SKM-1 treated with dmso at 0.1 percent for 144 hours (cell line): ENCODE data around the gene DISC1.

ENCODE experiments used
- DNase-seq: peaks from one replicate; lab custom pipeline; 2025; ENCODE audit not compliant: unreplicated experiment; lab: John Stamatoyannopoulos, UW

The DISC1 gene

DNA sequence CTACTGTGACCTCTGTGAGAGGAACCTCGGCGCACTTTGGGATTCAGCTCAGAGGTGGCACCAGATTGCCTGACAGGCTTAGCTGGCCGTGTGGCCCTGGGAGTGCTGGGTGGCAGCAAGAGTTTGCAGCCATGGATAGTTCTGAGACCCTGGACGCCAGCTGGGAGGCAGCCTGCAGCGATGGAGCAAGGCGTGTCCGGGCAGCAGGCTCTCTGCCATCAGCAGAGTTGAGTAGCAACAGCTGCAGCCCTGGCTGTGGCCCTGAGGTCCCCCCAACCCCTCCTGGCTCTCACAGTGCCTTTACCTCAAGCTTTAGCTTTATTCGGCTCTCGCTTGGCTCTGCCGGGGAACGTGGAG lies 67.5 kb downstream of the DISC1 start:
- DNase-seq: no peak

- no peak for DNase-seq
Measured at GRCh38 chr1:231694465-231695077, 68.0 kb downstream of the DISC1 start.

DNA sequence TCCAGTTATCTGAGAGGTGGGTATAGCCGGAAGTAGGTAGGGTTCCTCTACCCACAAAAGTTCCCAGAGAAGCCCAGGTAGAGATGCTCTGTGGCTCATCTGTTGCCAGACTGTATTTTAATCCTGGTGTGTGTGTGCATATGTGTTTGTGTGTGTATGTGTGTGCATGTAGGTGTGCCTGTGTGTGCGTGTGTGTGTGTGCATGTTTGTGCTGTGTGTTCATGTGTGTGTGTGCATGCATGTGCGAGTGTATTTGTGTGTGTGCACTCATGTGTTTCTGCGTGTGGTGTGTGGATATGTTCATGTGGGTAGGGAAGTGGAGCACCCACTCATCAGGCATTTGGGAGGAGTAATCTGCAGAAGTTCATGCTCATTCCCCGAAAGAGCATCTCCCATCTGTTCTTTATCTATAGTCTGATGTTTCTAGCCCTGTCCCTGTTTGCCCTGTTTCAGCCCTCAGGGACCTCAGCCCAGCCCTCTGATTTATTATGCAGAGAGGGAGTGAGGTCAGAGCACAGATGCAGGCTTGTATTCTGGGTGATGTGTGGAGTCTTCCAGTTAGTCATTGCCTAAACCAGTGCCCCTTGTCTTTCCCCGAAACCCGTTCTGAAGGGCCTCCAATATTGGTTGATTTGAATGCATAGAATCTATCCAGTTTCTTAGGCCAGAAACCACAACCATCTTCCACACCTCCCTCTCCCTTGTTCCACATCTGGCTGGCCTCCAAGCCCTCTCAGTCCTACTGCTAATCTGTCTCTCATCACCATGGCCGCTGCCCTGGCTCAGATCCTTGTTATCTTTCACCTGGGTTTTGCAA lies 69.1 kb downstream of the DISC1 start:
- DNase-seq: no peak

DNA sequence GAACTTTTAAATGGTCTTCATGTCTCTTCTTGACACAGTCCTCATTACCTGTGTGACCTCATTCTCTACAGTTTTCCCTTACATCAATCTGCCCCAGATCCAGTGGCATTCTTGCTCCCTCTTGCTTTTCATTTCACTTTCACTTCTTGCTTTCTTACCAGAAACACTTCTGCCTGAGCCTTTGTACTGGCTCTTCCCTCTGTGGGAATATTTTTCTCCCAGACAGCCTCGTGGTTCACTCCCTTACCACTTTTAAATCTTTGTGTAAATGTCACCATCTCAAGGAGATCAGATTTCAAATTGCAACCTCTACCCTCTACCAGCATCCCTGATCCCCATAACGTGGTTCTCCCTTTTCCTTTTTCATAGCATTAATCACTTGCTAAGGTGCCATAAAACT lies 73.2 kb downstream of the DISC1 start:
- DNase-seq: no peak

DNA sequence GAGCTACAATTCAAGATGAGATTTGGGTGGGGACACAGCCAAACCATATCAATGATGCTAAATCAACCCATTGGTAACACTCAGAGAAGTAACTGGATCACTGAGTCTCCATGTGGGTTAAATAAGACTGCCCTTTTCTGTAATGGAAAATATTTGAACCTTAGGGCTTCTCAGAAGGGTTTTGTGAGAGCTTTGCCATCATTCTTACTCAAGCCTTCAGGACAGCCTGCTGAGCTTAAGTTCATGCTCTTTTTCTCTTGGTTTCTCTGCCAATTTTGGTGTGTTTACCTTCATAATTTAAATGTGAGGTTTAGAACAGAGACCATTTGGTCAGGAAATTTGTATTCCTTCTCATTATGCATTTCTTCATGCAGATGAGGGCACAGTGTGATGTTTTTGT lies 74.7 kb downstream of the DISC1 start:
- no peak for DNase-seq

GRCh38 chr1:231702331-231702730 lies 75.7 kb downstream of the DISC1 start:
- DNase-seq: no peak

GRCh38 chr1:231702804-231703203 lies 76.2 kb downstream of the DISC1 start:
- no peak for DNase-seq

DNA sequence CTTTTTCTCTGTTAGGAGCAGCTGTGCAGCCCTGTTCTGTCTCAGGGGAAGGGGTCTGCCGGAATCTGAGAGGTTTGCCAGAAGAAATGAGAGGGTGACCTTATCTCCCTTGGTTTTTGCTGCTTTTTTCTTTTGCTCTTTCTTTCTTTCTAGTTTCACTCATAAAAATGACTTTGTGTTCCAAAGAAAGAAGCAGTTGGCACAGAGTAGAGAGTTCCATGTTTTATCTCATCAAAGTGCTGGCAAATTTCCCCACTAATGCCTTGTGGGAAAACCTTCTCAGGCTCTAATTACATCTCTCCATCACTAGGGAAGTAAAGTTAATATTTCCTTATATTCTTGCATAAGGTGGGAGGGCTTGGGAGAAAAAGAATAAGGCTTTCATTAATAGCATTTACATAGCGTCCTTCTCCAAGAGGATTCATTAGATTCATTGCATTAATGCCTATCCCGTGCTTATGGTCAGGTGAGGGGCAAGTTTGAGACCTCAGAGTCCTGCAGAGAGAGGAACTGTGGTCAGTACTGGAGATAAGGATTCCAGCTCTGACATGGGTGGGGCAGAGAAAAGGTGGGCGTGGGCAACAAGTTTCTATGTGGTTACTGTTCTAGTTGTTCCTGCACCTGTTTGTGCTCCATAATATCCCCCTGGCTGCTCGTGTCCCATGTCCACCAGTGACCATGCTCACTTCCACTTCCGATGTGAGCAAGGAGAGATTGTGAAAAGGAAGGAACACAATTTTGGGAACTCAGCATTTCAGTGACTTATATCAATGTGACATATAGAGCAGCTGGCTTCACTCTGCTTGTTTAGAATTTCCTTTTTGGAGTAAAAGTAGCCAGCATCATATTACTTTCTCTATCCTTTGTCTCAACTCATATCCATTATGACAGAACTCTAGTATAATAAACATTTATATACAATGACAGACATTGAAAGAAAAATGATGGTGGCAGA lies 79.5 kb downstream of the DISC1 start:
- DNase-seq: no peak

DNA sequence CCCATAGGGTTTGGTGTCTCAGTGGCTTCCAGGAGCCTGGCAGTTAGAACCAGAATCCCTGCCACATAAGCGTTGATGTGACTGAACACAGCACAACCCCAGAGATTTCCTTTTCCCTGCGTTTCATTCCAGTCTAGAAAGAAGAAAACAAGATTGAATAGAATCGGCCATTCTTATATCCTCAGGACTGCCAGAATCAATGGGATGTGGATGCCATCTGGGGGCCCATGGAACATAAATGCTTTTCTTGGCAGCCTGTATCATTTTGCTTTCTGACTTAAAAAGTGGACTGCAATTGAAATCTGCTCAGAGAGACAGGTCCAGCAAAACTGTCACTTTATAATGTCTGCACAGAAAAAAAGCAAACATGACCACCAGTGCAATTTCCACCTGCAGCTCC lies 80.3 kb downstream of the DISC1 start:
- DNase-seq: no peak

- DNase-seq: no peak
Measured at GRCh38 chr1:231707407-231707806, 80.8 kb downstream of the DISC1 start.

DNA sequence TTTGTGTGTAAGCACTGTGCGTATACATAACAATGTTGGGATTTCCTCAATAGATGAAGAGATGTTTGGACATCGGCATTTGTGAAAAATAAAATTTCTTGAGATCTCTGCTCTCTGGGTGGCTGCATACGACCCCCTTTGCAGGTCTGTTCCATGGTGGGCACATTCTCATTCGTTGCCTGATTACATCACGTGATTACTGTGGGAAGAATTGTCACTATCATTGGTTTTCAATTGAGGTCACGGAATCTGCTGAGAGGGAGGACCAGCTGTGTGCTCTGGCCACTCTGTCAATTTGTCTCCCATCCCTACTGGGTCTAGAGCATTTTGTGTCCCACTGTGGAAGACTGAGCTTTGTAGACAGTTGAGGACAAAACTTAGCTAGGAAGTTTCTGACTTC lies 81.8 kb downstream of the DISC1 start:
- no peak for DNase-seq

- no peak for DNase-seq
Measured at GRCh38 chr1:231714440-231714839, 87.8 kb downstream of the DISC1 start.

DNA sequence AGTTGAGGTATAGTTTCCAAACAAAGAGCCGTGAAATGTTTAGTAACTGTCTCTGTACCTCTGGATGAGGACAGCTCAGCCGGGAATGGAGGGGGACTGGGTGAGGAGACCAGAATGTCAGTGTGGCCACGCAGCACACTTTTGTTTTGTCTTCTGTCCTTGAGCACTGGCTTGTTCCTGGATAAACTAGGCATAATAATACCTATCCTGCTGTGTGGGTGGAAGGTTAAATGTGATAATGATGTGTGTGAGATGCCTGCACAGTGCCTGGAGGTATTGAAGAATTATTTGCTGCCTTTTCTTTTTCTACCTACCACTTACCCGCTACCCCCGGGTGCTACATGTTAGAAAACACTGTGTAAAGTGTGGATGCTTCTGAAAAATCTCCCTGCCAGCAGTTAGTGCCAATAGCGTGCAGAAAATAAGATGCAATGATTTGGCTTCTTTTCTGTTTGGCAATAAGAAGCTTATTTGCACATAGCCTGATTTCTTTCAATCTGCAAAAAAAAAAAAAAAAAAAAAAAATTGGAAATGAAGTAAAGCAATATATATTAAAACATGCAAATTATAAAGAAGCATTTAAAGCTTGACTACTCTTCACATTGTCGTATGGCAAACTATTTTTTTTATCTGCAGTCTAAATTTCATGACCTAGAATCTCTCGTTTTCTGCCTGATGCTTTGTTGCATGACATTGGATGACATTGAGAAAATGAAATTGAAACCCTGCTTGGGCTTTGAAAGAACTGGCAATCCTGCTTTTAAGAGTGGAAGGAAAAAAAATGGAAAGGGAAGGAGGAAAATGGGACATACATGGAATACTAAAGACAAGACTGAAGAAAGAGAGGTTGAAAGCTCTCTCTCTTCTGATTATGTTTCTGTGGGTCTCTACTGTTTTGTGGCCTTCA lies 89.5 kb downstream of the DISC1 start:
- no peak for DNase-seq

DNA sequence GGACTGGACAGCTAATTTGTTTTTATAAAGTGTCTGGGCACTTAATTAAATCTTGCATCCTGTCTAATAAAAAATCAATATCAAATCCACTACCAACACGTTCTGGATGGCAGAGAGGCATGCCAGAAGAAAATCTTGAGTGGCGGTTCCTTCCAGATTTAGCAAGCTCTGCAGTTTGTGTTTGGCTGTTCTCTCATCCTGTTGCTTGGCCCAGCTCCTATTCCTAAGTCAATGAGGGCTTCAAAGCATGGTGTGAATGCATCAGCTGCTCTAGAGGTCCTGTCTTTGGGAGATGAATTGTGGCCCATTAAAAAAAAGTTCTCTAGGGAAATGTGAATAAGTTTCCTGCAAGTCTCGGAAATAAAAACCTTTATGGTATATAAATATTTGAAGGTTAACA lies 90.3 kb downstream of the DISC1 start:
- DNase-seq: no peak

GRCh38 chr1:231719485-231720183 lies 93.0 kb downstream of the DISC1 start:
- DNase-seq: no peak

DNA sequence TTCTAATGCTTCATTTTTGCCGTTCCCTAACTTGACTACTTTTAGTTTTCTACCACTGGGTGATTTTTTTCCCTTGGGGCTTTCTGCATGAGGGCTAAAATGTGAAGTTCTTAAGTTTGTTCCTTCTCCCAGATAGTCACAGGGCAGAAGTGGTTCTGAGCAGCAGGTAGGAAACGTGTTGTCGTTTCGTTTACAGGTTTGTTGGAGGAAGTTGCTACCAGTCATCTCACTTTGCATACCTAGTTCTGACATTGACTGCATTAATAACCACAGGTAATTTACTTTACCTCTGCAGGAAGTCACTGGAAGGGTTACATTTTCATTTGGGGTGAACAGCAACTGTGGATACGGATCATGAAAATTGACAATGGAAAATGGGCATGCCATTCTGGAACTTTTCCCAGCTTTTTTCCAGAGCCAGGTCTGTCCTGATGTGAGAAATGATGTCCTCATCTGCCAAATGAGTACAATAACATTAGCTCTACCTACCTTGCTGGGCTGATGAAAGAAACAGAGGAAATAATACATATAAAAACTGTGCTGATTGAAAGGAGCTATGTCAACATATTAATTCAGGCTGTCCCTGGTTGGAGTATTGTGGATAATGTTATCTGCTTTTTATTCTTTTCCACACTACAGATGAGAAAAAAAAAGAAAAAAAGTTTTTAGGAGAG lies 94.2 kb downstream of the DISC1 start:
- DNase-seq: no peak

DNA sequence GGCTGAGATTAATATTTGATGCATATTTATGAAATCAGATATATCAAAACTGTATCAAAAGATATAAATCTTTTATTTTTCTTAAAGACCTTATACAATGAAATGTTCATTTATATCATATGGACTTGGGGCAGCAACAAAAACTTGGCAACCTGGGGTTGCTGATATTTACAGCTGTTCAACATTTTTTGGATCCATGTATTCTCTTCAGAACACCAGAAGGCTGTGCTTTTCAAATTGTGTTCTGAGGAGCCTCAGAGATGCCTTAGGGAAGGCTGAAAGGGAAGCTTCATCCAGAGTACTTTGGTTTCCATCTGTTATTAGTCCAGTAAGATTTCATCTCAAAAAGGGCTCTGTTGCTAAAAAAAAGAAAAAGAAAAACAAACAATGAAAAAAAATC lies 94.8 kb downstream of the DISC1 start:
- no peak for DNase-seq

GRCh38 chr1:231722356-231722755 lies 95.8 kb downstream of the DISC1 start:
- DNase-seq: no peak

DNA sequence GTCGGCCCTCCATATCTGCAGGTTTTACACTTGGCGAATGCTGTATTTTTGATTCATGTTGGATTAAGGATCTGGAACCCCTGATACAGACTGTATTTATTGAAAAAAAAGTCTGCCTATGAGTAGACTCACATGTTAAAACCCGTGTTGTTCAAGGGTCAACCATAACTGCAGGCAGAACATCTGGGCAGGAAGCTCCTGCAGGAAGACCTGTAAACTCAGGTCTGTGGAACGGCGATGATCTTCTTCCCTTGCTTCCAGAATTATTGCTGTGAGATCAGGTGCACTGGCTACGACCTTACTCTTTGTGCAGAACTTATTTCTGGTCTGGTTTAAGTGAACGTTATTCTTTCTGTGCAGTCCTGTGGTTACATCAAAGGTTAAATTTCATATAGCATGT lies 96.6 kb downstream of the DISC1 start:
- no peak for DNase-seq

DNA sequence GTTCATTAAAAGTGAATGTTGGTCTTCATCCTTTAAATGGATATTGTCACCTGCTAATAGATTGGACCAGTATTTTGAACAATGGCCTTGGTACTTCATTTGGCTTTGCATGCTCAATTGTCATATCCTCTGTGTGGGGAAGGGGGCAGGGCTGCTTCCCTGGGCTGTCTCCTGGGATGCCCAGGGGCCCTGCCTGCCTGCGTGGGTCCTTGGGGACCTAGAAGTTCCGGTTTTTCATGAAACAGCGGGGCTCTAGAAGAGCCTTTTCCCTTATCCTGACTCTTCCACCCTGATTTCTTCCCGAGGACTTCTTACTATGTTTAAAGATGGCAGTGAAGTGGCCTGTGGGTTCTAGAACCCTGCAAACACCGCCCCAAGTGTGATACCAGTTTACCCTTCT lies 97.5 kb downstream of the DISC1 start:
- no peak for DNase-seq
